Ovary (tissue), 9 donors: ENCODE data around the gene SLC25A1. TPM values are rescaled to one million over a fixed set of nuclear protein-coding genes. Genes with fewer than 3 reads are reported as not detected.

Experiments
- DNase-seq, 5 donors: peaks; one replicate each; pipeline ENCODE4 v3.0.0-alpha.2; 2019 to 2020
- H3K27ac ChIP-seq, 2 donors: fragments of 200-600 bp; one replicate each; pipeline versions ENCODE4 v1.5.1 to v1.8.0; 2019 to 2022
- H3K27me3 ChIP-seq: fragments of 200-600 bp; one replicate; pipeline ENCODE4 v1.8.0; 2022
- H3K36me3 ChIP-seq: fragments of 200-600 bp; sonication (generic); one replicate; pipeline ENCODE4 v1.5.1; 2019
- H3K4me1 ChIP-seq: one replicate; pipeline ENCODE4 v1.8.1; 2013; ENCODE audit warnings: mild to moderate bottlenecking, moderate library complexity; ENCODE audit not compliant: insufficient read depth
- H3K4me3 ChIP-seq: fragments of 200-600 bp; sonication (generic); one replicate; pipeline ENCODE4 v1.5.1; 2017
- H3K9me3 ChIP-seq, 2 donors: fragments of 200-600 bp in 1 of 2; sonication (generic) in 1 of 2; one replicate each; pipeline versions ENCODE4 v1.5.1 to v1.8.1; 2013 to 2019; ENCODE audit warnings: mild to moderate bottlenecking in 1 of 2, moderate library complexity in 1 of 2
- EP300 ChIP-seq: sonication (generic); formaldehyde crosslinking; IDR thresholded peaks from one replicate; pipeline ENCODE4 v1.6.1; 2017; ENCODE audit warnings: antibody characterized with exemption
- POLR2A ChIP-seq: fragments of 450-650 bp; IDR thresholded peaks from one replicate; pipeline ENCODE4 v1.6.1; 2017; ENCODE audit warnings: antibody characterized with exemption, mild to moderate bottlenecking, moderate library complexity
- WGBS, 3 donors: extraction: QIAGEN DNeasy Blood & Tissue Kit in 1 of 3; methylation state at CpG; one replicate each; pipeline versions ENCODE4 v1.1.5 to v1.1.7; 2013 to 2017; 5-methylcytosine and 5-hydroxymethylcytosine counted together
- intact Hi-C, 4 donors: fragments of 100-400 bp; cut with DNase I; formaldehyde crosslinking; loops; one replicate each; pipeline versions ENCODE4 v1.11.0 to v1.15.1; 2022 to 2023
- polyA plus RNA-seq, 2 donors: library from polyadenylated mRNA; stranded (reverse); fragments of 200-250 nt in 1 of 2; fragments of 350-450 nt in 1 of 2; fragmentation: Illumina TruSeq in 1 of 2; extraction: RNeasy Lipid Tissue Mini Kit (QIAGEN cat#74804) in 1 of 2; gene quantifications; one replicate each; pipeline ENCODE4 v1.2.3, GENCODE V29; 2013 to 2014
- total RNA-seq, 7 donors: library from RNA; depleted of rRNA in 2 of 7; stranded (reverse); fragments of >200 nt in 2 of 7; fragmentation: NEBNext Ultra II Directional in 3 of 7; extraction: Animal tissue kit (Norgen Biotek cat#: 25700) in 3 of 7; gene quantifications; one replicate each; pipeline versions ENCODE4 v1.1.0 to v1.2.4, GENCODE V29; 2016 to 2023
- TF ChIP-seq, protein P1 (sequence below), 3 donors: fragments of 450-650 bp in 2 of 3; fragments of 200-600 bp in 1 of 3; IDR thresholded peaks; one replicate each; pipeline versions ENCODE4 v1.5.1 to v1.8.0; 2016 to 2022; ENCODE audit warnings: antibody characterized with exemption in 3 of 3, mild to moderate bottlenecking in 1 of 3
- donor health status: DM: no; HTN: no; CAD: no; lungs with moderate emphysema.
- donor health status: DM: no; HTN: no; CAD: no.
- donor health status: Bipolar disorder and iron deficiency.
- donor health status: DM: yes; HTN: yes; CAD: no.
- donor health status: DM: no; HTN: no; CAD: no.
- donor health status: DM: yes; HTN: yes; CAD: no.

The SLC25A1 gene
- total and polyA plus RNA-seq, 9 donors: 15.8 to 90.7 (median 63.9) TPM

DNA sequence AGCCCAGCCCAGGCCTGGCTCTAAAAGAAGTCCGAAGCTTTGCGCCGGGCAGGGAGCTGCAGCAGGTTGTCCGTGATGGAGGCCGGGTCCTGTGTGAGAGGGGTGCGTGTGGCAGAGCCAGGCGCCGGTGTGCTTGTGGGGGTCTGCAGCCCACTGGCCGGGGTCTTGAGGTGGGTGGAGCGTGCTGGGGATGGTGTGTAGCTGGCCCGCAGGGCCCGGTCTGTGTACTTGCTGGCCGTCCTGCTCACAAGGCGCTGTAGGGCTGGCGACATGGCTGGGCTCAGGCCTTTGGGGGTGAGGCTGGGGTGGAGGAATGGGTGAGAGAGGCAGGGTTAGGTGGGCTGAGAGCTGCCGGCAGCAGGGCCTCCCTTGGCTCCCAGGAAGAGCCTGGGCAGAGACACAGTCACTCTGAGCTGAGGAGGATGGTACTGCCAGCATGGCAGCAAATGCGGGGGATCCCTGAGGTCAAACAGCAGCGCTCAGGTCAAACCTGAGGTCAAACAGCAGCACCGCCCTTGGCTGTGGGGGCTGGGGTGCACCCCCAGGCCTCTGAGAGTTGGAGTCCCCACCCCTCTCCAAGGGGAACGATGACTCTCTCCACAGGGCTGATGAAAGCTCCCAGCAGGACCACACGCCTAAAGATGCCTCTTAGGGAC is 44.2 kb downstream of the SLC25A1 start:
- no peaks in the 10 kb centered on the region for H3K36me3 ChIP-seq
- TF ChIP-seq EP300: no peak
- no peak for TF ChIP-seq POLR2A
- TF ChIP-seq, protein P1, sequence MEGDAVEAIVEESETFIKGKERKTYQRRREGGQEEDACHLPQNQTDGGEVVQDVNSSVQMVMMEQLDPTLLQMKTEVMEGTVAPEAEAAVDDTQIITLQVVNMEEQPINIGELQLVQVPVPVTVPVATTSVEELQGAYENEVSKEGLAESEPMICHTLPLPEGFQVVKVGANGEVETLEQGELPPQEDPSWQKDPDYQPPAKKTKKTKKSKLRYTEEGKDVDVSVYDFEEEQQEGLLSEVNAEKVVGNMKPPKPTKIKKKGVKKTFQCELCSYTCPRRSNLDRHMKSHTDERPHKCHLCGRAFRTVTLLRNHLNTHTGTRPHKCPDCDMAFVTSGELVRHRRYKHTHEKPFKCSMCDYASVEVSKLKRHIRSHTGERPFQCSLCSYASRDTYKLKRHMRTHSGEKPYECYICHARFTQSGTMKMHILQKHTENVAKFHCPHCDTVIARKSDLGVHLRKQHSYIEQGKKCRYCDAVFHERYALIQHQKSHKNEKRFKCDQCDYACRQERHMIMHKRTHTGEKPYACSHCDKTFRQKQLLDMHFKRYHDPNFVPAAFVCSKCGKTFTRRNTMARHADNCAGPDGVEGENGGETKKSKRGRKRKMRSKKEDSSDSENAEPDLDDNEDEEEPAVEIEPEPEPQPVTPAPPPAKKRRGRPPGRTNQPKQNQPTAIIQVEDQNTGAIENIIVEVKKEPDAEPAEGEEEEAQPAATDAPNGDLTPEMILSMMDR (IDR thresholded peaks at IDR 0.05): no peak
- 87 to 95% (median 89%) methylated on average over 21 of the region's 21 CpGs for WGBS, 3 donors
- no peaks in the 10 kb centered on the region for H3K4me1 ChIP-seq
- intact Hi-C loops: no loop called here
- no peak overlapping the region for H3K27ac ChIP-seq
- no peaks in the 10 kb centered on the region for H3K9me3 ChIP-seq
- H3K4me3 ChIP-seq: no peak overlapping the region
- no peaks in the 10 kb centered on the region for H3K27me3 ChIP-seq
- no peak for DNase-seq

DNA sequence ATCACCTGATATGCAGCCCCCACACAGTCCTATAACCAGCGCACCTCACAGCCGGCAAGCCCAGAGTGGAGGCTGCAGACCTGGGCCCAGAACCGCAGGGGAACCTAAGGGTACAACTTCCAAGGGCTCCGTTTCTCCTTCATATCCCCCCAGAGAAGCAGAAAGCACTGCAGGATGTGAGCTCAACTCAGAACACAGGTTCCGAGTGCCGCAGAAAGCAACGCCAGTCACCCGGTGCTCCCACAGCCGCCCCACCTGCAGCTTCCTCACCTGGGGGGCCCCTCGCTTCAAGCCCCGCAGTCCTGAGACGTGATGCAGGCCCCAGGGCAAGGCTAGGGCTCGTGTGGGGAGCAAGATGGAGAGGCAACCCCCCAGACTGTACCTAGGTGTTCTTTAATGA is 45.0 kb downstream of the SLC25A1 start:
- no peaks in the 10 kb centered on the region for H3K27me3 ChIP-seq
- H3K27ac ChIP-seq: no peak overlapping the region
- no peaks in the 10 kb centered on the region for H3K36me3 ChIP-seq
- no peaks in the 10 kb centered on the region for H3K9me3 ChIP-seq
- DNase-seq: no peak
- no peak for TF ChIP-seq POLR2A
- no peak overlapping the region for H3K4me3 ChIP-seq
- no peaks in the 10 kb centered on the region for H3K4me1 ChIP-seq
- intact Hi-C loops: no loop called here
- 90 to 95% (median 91%) methylated on average over 13 of the region's 13 CpGs for WGBS, 3 donors

DNA sequence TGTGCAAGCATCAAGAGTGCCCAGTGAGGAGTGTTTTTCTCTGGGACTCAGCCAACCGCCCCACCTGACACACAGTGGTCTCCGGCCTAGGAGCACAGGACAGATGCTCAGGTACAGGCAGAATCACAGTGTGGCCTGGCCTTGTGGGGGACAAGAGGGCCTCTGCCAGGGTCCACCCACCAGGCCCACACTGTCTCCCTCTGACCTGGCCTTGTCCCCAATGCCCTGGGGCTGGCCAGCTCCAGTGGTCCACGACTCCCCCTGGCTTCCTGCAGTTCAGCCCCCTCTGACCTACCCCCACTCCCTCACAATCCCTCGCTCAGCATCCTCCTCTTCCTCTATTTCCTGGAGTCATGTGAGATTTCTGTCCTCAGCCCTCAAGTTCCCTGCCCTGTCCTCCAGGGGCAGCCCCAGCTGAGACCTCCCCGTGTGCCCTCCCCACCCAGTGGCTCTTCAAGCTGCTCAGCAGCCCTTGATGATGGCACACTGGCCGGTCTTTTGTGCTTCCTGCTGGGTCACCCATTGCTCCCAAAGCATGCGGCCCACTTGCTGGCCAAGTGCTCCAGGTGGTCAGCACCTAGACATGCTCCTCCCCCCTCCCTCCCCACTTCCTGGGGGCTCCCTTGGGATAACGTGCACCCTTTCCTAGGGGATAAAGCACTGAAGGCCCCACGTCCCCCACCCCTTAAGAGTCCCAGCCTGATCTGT is 45.7 kb downstream of the SLC25A1 start:
- no peaks in the 10 kb centered on the region for H3K27me3 ChIP-seq
- no peak for TF ChIP-seq POLR2A
- TF ChIP-seq, protein P1 (IDR thresholded peaks at IDR 0.05): no peak
- TF ChIP-seq EP300: no peak
- intact Hi-C loops: no loop called here

DNA sequence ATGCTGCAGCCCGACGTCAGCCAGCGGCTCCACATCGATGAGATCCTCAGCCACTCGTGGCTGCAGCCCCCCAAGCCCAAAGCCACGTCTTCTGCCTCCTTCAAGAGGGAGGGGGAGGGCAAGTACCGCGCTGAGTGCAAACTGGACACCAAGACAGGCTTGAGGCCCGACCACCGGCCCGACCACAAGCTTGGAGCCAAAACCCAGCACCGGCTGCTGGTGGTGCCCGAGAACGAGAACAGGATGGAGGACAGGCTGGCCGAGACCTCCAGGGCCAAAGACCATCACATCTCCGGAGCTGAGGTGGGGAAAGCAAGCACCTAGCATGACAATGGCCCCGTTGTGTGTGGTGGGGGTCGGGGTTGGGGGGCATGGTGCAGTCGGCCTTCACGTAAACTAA is 46.4 kb downstream of the SLC25A1 start:
- H3K27ac ChIP-seq: no peak overlapping the region

More for the DNA sequence above, 45.7 kb downstream of the SLC25A1 start:
- no peak for DNase-seq
- 80 to 90% (median 86%) methylated on average over 9 of the region's 9 CpGs for WGBS, 3 donors
- Histone ChIP-seq H3K36me3 (no peaks in the 10 kb centered on the region), H3K4me3 (no peak overlapping the region), H3K9me3 (no peaks in the 10 kb centered on the region), H3K27ac (no peak overlapping the region), H3K4me1 (no peaks in the 10 kb centered on the region)

More for the DNA sequence above, 46.4 kb downstream of the SLC25A1 start:
- WGBS, 3 donors: 91 to 94% (median 92%) methylated on average over 16 to 20 of the region's 20 CpGs
- no peaks in the 10 kb centered on the region for H3K36me3 ChIP-seq
- DNase-seq: peak in 1 of 5 donors; percentile 34
- no peak overlapping the region for H3K4me3 ChIP-seq
- no peaks in the 10 kb centered on the region for H3K27me3 ChIP-seq
- H3K9me3 ChIP-seq: no peaks in the 10 kb centered on the region
- intact Hi-C loops: no loop called here
- H3K4me1 ChIP-seq: no peaks in the 10 kb centered on the region
- TF ChIP-seq, protein P1 (IDR thresholded peaks at IDR 0.05): no peak
- TF ChIP-seq EP300 (no peak), POLR2A (no peak)
